ENCODE measurements around the gene BBS9.

The BBS9 gene

GRCh38 chr7:33632840-33633525 is 503.6 kb downstream of the BBS9 start:
- no peaks in the 10 kb centered on the region for H4K20me1 ChIP-seq (ENCODE audit: insufficient read depth, low read length)
- no peak for TF ChIP-seq EZH2phosphoT487 (IDR thresholded peaks at IDR 0.05; ENCODE audit: low read depth)
- TF ChIP-seq CTCF (IDR thresholded peaks at IDR 0.05; ENCODE audit: low read depth, low read length) = no peak
- H3K4me2 ChIP-seq (ENCODE audit: low read length) = no peak overlapping the region
- no peak overlapping the region for H2AFZ ChIP-seq (ENCODE audit: low read depth, low read length)
- H3K27me3 ChIP-seq (ENCODE audit: low read depth, low read length) = no peaks in the 10 kb centered on the region
- H3K79me2 ChIP-seq (ENCODE audit: low read length) = no peaks in the 10 kb centered on the region
- no peak overlapping the region for H3K27ac ChIP-seq (ENCODE audit: low read length)
- H3K9me3 ChIP-seq (ENCODE audit: insufficient read depth, low read length) = no peaks in the 10 kb centered on the region
- H3K36me3 ChIP-seq (replicated peaks; ENCODE audit: low read depth, low read length) = no peaks in the 10 kb centered on the region
- no peak overlapping the region for H3K9ac ChIP-seq (ENCODE audit: low read length)
- H3K4me1 ChIP-seq (ENCODE audit: low read length) = no peaks in the 10 kb centered on the region
- H3K4me3 ChIP-seq (ENCODE audit: low read length) = no peak overlapping the region

- no peak overlapping the region for H3K4me2 ChIP-seq (ENCODE audit: low read length)
- no peaks in the 10 kb centered on the region for H3K9me3 ChIP-seq (ENCODE audit: insufficient read depth, low read length)
- no peaks in the 10 kb centered on the region for H3K4me1 ChIP-seq (ENCODE audit: low read length)
- TF ChIP-seq EZH2phosphoT487 (IDR thresholded peaks at IDR 0.05; ENCODE audit: low read depth) (no peak), CTCF (IDR thresholded peaks at IDR 0.05; ENCODE audit: low read depth, low read length) (no peak)
- H3K4me3 ChIP-seq (ENCODE audit: low read length) = no peak overlapping the region
- no peaks in the 10 kb centered on the region for H3K36me3 ChIP-seq (replicated peaks; ENCODE audit: low read depth, low read length)
- no peak overlapping the region for H3K9ac ChIP-seq (ENCODE audit: low read length)
- no peaks in the 10 kb centered on the region for H3K79me2 ChIP-seq (ENCODE audit: low read length)
- H3K27ac ChIP-seq (ENCODE audit: low read length) = no peak overlapping the region
- H3K27me3 ChIP-seq (ENCODE audit: low read depth, low read length) = no peaks in the 10 kb centered on the region
- H2AFZ ChIP-seq (ENCODE audit: low read depth, low read length) = no peak overlapping the region
- H4K20me1 ChIP-seq (ENCODE audit: insufficient read depth, low read length) = no peaks in the 10 kb centered on the region
Measured at GRCh38 chr7:33634606-33635005, 505.2 kb downstream of the BBS9 start.

- no peaks in the 10 kb centered on the region for H3K4me1 ChIP-seq (ENCODE audit: low read length)
- TF ChIP-seq CTCF (IDR thresholded peaks at IDR 0.05; ENCODE audit: low read depth, low read length) (no peak), EZH2phosphoT487 (IDR thresholded peaks at IDR 0.05; ENCODE audit: low read depth) (no peak)
- no peaks in the 10 kb centered on the region for H3K9me3 ChIP-seq (ENCODE audit: insufficient read depth, low read length)
- H3K4me3 ChIP-seq (ENCODE audit: low read length) = no peak overlapping the region
- H3K27me3 ChIP-seq (ENCODE audit: low read depth, low read length) = no peaks in the 10 kb centered on the region
- no peak overlapping the region for H3K9ac ChIP-seq (ENCODE audit: low read length)
- H3K4me2 ChIP-seq (ENCODE audit: low read length) = no peak overlapping the region
- no peak overlapping the region for H3K27ac ChIP-seq (ENCODE audit: low read length)
- no peaks in the 10 kb centered on the region for H3K79me2 ChIP-seq (ENCODE audit: low read length)
- no peaks in the 10 kb centered on the region for H3K36me3 ChIP-seq (replicated peaks; ENCODE audit: low read depth, low read length)
- H4K20me1 ChIP-seq (ENCODE audit: insufficient read depth, low read length) = no peaks in the 10 kb centered on the region
- H2AFZ ChIP-seq (ENCODE audit: low read depth, low read length) = no peak overlapping the region
Measured at GRCh38 chr7:33636359-33636758, 507.0 kb downstream of the BBS9 start.

- H2AFZ ChIP-seq (ENCODE audit: low read depth, low read length) = no peak overlapping the region
- no peak overlapping the region for H3K4me3 ChIP-seq (ENCODE audit: low read length)
- H3K79me2 ChIP-seq (ENCODE audit: low read length) = no peaks in the 10 kb centered on the region
- no peaks in the 10 kb centered on the region for H3K4me1 ChIP-seq (ENCODE audit: low read length)
- no peaks in the 10 kb centered on the region for H3K36me3 ChIP-seq (replicated peaks; ENCODE audit: low read depth, low read length)
- TF ChIP-seq CTCF (IDR thresholded peaks at IDR 0.05; ENCODE audit: low read depth, low read length) (no peak), EZH2phosphoT487 (IDR thresholded peaks at IDR 0.05; ENCODE audit: low read depth) (no peak)
- no peaks in the 10 kb centered on the region for H3K9me3 ChIP-seq (ENCODE audit: insufficient read depth, low read length)
- H3K27ac ChIP-seq (ENCODE audit: low read length) = no peak overlapping the region
- H4K20me1 ChIP-seq (ENCODE audit: insufficient read depth, low read length) = no peaks in the 10 kb centered on the region
- no peaks in the 10 kb centered on the region for H3K27me3 ChIP-seq (ENCODE audit: low read depth, low read length)
- H3K4me2 ChIP-seq (ENCODE audit: low read length) = no peak overlapping the region
- no peak overlapping the region for H3K9ac ChIP-seq (ENCODE audit: low read length)
Measured at GRCh38 chr7:33639552-33640197, 510.3 kb downstream of the BBS9 start.

Measured in OCI-LY3 (cell line).